Sigmoid colon (tissue), 3 donors: Measurements from ENCODE around the gene PCDHB14.
"Not testable (repeated sequence)": the region's sequence is repeated elsewhere in the genome, so short reads cannot be mapped to it uniquely, and the experiment has no call there.

ENCODE experiments used
- CTCF ChIP-seq, 4 experiments: fragments of 450-650 bp in 3 of 4; fragments of 200-600 bp in 1 of 4; IDR thresholded peaks; one replicate each; pipeline ENCODE4 v1.5.1; 2016 to 2019; ENCODE audit warnings: antibody characterized with exemption in 4 of 4, mild to moderate bottlenecking in 3 of 4, moderate library complexity in 2 of 4
- POLR2A ChIP-seq, 2 donors: fragments of 450-650 bp; IDR thresholded peaks; one replicate each; pipeline ENCODE4 v1.6.1; 2016; ENCODE audit warnings: antibody characterized with exemption in 2 of 2, mild to moderate bottlenecking in 2 of 2, moderate library complexity in 2 of 2

GRCh38 chr5:141174291-141175104, 48.6 kb upstream of the PCDHB14 start:
- TF ChIP-seq CTCF, POLR2A (IDR thresholded peaks at IDR 0.05): not testable (repeated sequence)
